ENCODE results near the gene CPA2.
"Not testable (repeated sequence)": the region's sequence is repeated elsewhere in the genome, so short reads cannot be mapped to it uniquely, and the experiment has no call there.

CPA2 gene

GRCh38 chr7:130314305-130314704 lies 47.6 kb downstream of the CPA2 start:
- no peak for DNase-seq (ENCODE audit: low read depth)
- H3K4me3 ChIP-seq (replicated peaks; ENCODE audit: low read depth, low read length): no peak overlapping the region
- no peak for TF ChIP-seq CTCF (IDR thresholded peaks at IDR 0.05; ENCODE audit: low read length, missing control alignments)

GRCh38 chr7:130319541-130319940 lies 52.9 kb downstream of the CPA2 start:
- no peak for DNase-seq (ENCODE audit: low read depth)
- H3K4me3 ChIP-seq (replicated peaks; ENCODE audit: low read depth, low read length): no peak overlapping the region
- no peak for TF ChIP-seq CTCF (IDR thresholded peaks at IDR 0.05; ENCODE audit: low read length, missing control alignments)

- DNase-seq (ENCODE audit: low read depth); H3K4me3 ChIP-seq (replicated peaks; ENCODE audit: low read depth, low read length): not testable (repeated sequence)
These were observed 55.0 kb downstream of the CPA2 start for GRCh38 chr7:130321542-130322229.

- DNase-seq (ENCODE audit: low read depth): no peak
- TF ChIP-seq CTCF (IDR thresholded peaks at IDR 0.05; ENCODE audit: low read length, missing control alignments): no peak
- no peak overlapping the region for H3K4me3 ChIP-seq (replicated peaks; ENCODE audit: low read depth, low read length)
These were observed 56.0 kb downstream of the CPA2 start for GRCh38 chr7:130322615-130323014.

- DNase-seq (ENCODE audit: low read depth): no peak
- TF ChIP-seq CTCF (IDR thresholded peaks at IDR 0.05; ENCODE audit: low read length, missing control alignments): no peak
- H3K4me3 ChIP-seq (replicated peaks; ENCODE audit: low read depth, low read length): no peak overlapping the region
These were observed 57.8 kb downstream of the CPA2 start for GRCh38 chr7:130324306-130324943.

- H3K4me3 ChIP-seq (replicated peaks; ENCODE audit: low read depth, low read length): no peak overlapping the region
- no peak for TF ChIP-seq CTCF (IDR thresholded peaks at IDR 0.05; ENCODE audit: low read length, missing control alignments)
- no peak for DNase-seq (ENCODE audit: low read depth)
These were observed 63.0 kb downstream of the CPA2 start for GRCh38 chr7:130329681-130330080.

- TF ChIP-seq CTCF (IDR thresholded peaks at IDR 0.05; ENCODE audit: low read length, missing control alignments): no peak
- no peak overlapping the region for H3K4me3 ChIP-seq (replicated peaks; ENCODE audit: low read depth, low read length)
- no peak for DNase-seq (ENCODE audit: low read depth)
These were observed 65.8 kb downstream of the CPA2 start for GRCh38 chr7:130332259-130333053.

All from fibroblast of pulmonary artery (primary cell).